ENCODE data around the gene ARL6IP4.

Gene ARL6IP4

GRCh38 chr12:122991623-122992275, 11.3 kb downstream of the ARL6IP4 start:
- DNase-seq, result no peak

GRCh38 chr12:122992386-122992785, 11.9 kb downstream of the ARL6IP4 start:
- no peak for DNase-seq

GRCh38 chr12:122994140-122994675, 13.7 kb downstream of the ARL6IP4 start:
- no peak for DNase-seq

GRCh38 chr12:122994781-122995502, 14.5 kb downstream of the ARL6IP4 start:
- DNase-seq, result no peak

GRCh38 chr12:122995503-122996187, 15.2 kb downstream of the ARL6IP4 start:
- DNase-seq, result no peak

GRCh38 chr12:122996188-122996601, 15.7 kb downstream of the ARL6IP4 start:
- DNase-seq, result no peak

- DNase-seq, result no peak
These were observed 16.3 kb downstream of the ARL6IP4 start for GRCh38 chr12:122996621-122997342.

- no peak for DNase-seq
These were observed 17.1 kb downstream of the ARL6IP4 start for GRCh38 chr12:122997343-122998250.

- no peak for DNase-seq
These were observed 17.8 kb downstream of the ARL6IP4 start for GRCh38 chr12:122998316-122998715.

- DNase-seq, result no peak
These were observed 18.9 kb downstream of the ARL6IP4 start for GRCh38 chr12:122999196-122999946.

- no peak for DNase-seq
These were observed 19.5 kb downstream of the ARL6IP4 start for GRCh38 chr12:122999986-123000420.

GRCh38 chr12:123000578-123000977, 20.1 kb downstream of the ARL6IP4 start:
- no peak for DNase-seq

- DNase-seq, result no peak
These were observed 21.0 kb downstream of the ARL6IP4 start for GRCh38 chr12:123001464-123001863.

GRCh38 chr12:123003257-123003656, 22.8 kb downstream of the ARL6IP4 start:
- no peak for DNase-seq

- no peak for DNase-seq
These were observed 23.8 kb downstream of the ARL6IP4 start for GRCh38 chr12:123004287-123004686.

- DNase-seq, result no peak
These were observed 24.7 kb downstream of the ARL6IP4 start for GRCh38 chr12:123005081-123005626.

GRCh38 chr12:123006977-123007376, 26.5 kb downstream of the ARL6IP4 start:
- no peak for DNase-seq

GRCh38 chr12:123010110-123010509, 29.6 kb downstream of the ARL6IP4 start:
- DNase-seq, result no peak

- DNase-seq, result no peak
These were observed 30.2 kb downstream of the ARL6IP4 start for GRCh38 chr12:123010681-123011080.

- no peak for DNase-seq
These were observed 31.2 kb downstream of the ARL6IP4 start for GRCh38 chr12:123011701-123012100.
